Muscle layer of duodenum (tissue), 2 donors: ENCODE data around the gene CRTC3.

Experiments
- H3K27ac ChIP-seq: one replicate; pipeline ENCODE4 v1.7.0; 2013; ENCODE audit warnings: mild to moderate bottlenecking, low read length
- H3K27me3 ChIP-seq: one replicate; pipeline ENCODE4 v1.7.0; 2013; ENCODE audit warnings: low read depth, mild to moderate bottlenecking, control low read depth, low read length
- H3K36me3 ChIP-seq, 2 donors: one replicate each; pipeline ENCODE4 v1.7.0; 2013; ENCODE audit warnings: low read length in 2 of 2, control low read depth in 1 of 2, mild to moderate bottlenecking in 1 of 2; ENCODE audit not compliant: insufficient read depth in 2 of 2, control insufficient read depth in 1 of 2
- H3K4me1 ChIP-seq, 2 donors: one replicate each; pipeline ENCODE4 v1.7.0; 2013; ENCODE audit warnings: low read length in 2 of 2, mild to moderate bottlenecking in 2 of 2, control low read depth in 1 of 2, moderate library complexity in 1 of 2; ENCODE audit not compliant: insufficient read depth in 2 of 2, control insufficient read depth in 1 of 2
- H3K4me3 ChIP-seq, 2 donors: one replicate each; pipeline ENCODE4 v1.7.0; 2013; ENCODE audit warnings: low read length in 2 of 2, low read depth in 1 of 2, mild to moderate bottlenecking in 1 of 2
- H3K9me3 ChIP-seq, 2 donors: one replicate each; pipeline ENCODE4 v1.7.0; 2013; ENCODE audit warnings: low read length in 2 of 2, control low read depth in 1 of 2, mild to moderate bottlenecking in 1 of 2; ENCODE audit not compliant: control insufficient read depth in 1 of 2
- donor health status: healthy.

The CRTC3 gene

DNA sequence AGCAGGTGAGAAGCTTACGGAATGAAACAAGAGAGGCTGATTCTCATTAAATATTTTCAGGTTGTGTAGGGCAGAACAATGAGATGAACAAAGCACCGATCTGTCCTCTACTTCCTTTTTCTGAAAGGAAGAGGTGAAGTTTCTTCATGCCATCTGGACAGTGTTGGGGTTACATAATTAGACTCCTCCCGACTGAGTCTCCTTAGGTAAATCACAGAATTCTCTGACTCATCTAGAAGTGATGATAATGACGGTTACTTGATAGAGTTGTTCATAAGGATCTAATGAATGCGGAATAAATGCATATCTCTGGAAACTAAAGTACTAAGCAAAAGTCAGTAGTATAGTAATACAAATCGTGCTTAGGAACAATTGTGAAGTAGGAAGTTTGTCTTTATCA is 21.2 kb downstream of the CRTC3 start:
- peaks cover 0 to 26% of the 10 kb centered on the region in 2 donors for H3K4me1 ChIP-seq
- no peaks in the 10 kb centered on the region for H3K9me3 ChIP-seq
- no peak overlapping the region for H3K4me3 ChIP-seq
- H3K36me3 ChIP-seq: no peaks in the 10 kb centered on the region
- H3K27me3 ChIP-seq: no peaks in the 10 kb centered on the region
- H3K27ac ChIP-seq: no peak overlapping the region

GRCh38 chr15:90552162-90552928 is 22.6 kb downstream of the CRTC3 start:
- Histone ChIP-seq H3K27ac (peak overlapping the region; percentile 78), H3K9me3 (no peaks in the 10 kb centered on the region), H3K4me1 (peaks cover 9 to 29% of the 10 kb centered on the region in 2 donors), H3K4me3 (no peak overlapping the region), H3K27me3 (no peaks in the 10 kb centered on the region), H3K36me3 (no peaks in the 10 kb centered on the region)

DNA sequence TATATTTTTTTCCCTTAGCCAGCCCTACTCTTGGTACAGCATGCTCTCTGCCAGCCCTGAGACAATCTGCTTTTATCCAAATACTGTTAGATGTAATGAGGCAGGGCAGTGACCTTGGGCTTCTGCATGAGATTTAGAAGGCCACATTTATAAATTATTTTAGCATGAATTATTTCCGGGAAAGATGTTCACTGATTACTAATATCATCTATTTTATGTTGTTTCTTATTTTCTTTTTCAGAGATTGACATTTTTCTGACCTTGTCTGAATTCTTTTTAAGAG is 23.1 kb downstream of the CRTC3 start:
- Histone ChIP-seq H3K27me3 (no peaks in the 10 kb centered on the region), H3K27ac (peak overlapping the region; percentile 78), H3K9me3 (no peaks in the 10 kb centered on the region), H3K4me3 (no peak overlapping the region), H3K36me3 (no peaks in the 10 kb centered on the region), H3K4me1 (peaks cover 14 to 34% of the 10 kb centered on the region in 2 donors)

- no peak overlapping the region for H3K4me3 ChIP-seq
- H3K27me3 ChIP-seq: no peaks in the 10 kb centered on the region
- H3K36me3 ChIP-seq: no peaks in the 10 kb centered on the region
- peaks cover 18 to 39% of the 10 kb centered on the region in 2 donors for H3K4me1 ChIP-seq
- peak overlapping the region; percentile 78 for H3K27ac ChIP-seq
- no peaks in the 10 kb centered on the region for H3K9me3 ChIP-seq
Observed at GRCh38 chr15:90553248-90553745, 23.6 kb downstream of the CRTC3 start.

DNA sequence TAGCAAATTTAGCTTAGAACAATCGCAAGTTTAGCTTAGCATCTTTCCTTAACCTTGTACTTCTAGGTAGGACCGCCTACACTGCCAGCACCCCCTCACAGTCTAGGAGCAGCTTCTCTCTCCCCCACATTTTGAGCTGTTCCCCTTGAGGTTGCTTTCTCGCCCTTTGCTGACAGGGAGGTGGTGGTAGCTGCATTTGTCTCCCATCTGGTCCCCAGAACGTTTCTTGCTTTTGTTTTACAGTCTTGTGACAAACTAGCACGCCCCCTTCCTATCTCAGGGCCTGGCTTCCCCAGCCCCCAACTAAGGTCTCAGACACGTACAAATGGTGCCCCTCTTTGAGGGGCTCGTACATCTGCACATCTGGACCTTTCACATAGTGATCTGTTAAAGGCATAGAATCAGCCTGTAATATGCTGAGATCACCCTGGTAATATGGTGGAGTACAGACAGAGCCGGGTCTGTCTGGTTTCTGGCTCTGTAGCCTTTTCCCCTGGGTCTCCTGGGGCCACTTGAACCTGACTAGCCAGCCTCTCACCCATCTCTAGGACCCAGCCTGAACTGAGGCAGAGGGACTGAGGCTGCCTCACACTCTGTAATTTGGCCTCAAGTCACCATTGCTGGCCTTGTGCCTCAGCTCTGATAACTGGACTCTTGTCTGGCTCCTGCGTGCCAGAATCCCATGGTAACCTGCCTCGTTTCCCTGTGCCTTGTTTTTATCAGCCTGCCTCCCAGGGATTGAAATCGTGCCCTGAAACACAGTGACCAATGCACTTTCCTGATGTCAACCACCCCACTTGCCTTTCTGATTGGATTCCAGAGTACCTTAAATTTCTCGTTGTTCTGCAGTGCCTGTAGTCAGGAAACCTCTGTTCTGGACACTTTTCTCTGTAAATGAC is 27.7 kb downstream of the CRTC3 start:
- Histone ChIP-seq H3K9me3 (no peaks in the 10 kb centered on the region), H3K4me1 (peaks cover 48 to 50% of the 10 kb centered on the region in 2 donors), H3K27ac (peak overlapping the region; percentile 73), H3K4me3 (peak overlapping the region; percentile 3 to 34), H3K36me3 (no peaks in the 10 kb centered on the region), H3K27me3 (no peaks in the 10 kb centered on the region)

DNA sequence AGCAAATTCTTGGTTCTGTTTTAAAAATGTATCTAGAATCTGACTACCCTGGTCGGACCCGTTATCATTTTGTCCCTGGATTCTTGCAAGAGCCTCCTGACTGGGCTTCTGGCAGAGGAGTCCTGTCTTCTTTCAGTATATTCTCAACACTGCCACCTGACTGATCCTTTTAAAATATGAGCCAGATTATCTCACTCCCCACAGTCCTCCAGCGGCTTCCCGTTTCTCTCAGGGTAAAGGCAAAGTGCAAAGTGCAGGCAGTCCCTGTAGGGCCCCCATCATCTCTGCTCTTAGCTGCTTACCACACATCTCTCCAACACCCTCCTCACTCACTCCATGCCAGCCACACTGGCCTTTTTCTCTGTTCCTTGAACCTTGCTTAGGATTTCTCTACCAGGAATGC is 28.4 kb downstream of the CRTC3 start:
- Histone ChIP-seq H3K27ac (peak overlapping the region; percentile 73), H3K9me3 (no peaks in the 10 kb centered on the region), H3K4me3 (peak overlapping the region; percentile 3 to 34), H3K27me3 (no peaks in the 10 kb centered on the region), H3K4me1 (peaks cover 49 to 53% of the 10 kb centered on the region in 2 donors), H3K36me3 (no peaks in the 10 kb centered on the region)

GRCh38 chr15:90559119-90559518 is 29.4 kb downstream of the CRTC3 start:
- Histone ChIP-seq H3K4me3 (no peak overlapping the region), H3K36me3 (no peaks in the 10 kb centered on the region), H3K4me1 (peaks cover 49 to 53% of the 10 kb centered on the region in 2 donors), H3K27me3 (no peaks in the 10 kb centered on the region), H3K27ac (peak overlapping the region; percentile 80), H3K9me3 (no peaks in the 10 kb centered on the region)

DNA sequence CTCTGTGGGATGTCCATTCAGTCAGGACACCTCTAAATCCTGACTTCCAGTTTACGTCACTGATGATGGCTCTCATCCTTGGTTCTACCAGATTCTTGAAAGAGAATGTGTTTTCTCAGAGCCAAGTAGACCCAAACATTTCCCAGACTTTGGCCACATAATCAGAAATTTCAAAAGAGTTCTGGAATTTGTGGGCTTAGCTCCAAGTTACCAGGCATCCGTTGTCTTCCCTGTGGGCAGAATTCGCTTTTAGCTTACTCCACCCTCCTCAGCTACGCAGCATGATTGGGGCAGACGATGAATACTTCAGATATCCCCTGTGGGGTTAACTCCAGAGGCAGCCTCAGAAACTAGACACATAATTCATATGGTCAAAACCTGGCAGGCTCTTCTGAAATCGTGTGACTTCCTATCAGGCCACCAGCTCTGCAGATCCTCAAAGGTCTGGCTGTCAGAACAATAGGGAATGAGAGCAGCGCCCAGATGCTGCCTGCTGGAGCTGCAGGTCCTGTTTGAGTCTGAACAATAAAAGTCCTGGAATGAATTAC is 30.6 kb downstream of the CRTC3 start:
- no peaks in the 10 kb centered on the region for H3K36me3 ChIP-seq
- no peak overlapping the region for H3K4me3 ChIP-seq
- no peaks in the 10 kb centered on the region for H3K27me3 ChIP-seq
- H3K27ac ChIP-seq: peak overlapping the region; percentile 80
- peaks cover 52 to 53% of the 10 kb centered on the region in 2 donors for H3K4me1 ChIP-seq
- no peaks in the 10 kb centered on the region for H3K9me3 ChIP-seq

GRCh38 chr15:90561344-90562244 is 31.9 kb downstream of the CRTC3 start:
- H3K27ac ChIP-seq: peak overlapping the region; percentile 63
- H3K4me3 ChIP-seq: peak overlapping the region in 1 of 2 donors; percentile 12
- peaks cover 48 to 61% of the 10 kb centered on the region in 2 donors for H3K4me1 ChIP-seq

GRCh38 chr15:90562669-90563068 is 32.9 kb downstream of the CRTC3 start:
- no peaks in the 10 kb centered on the region for H3K9me3 ChIP-seq
- H3K4me3 ChIP-seq: no peak overlapping the region
- H3K4me1 ChIP-seq: peaks cover 41 to 55% of the 10 kb centered on the region in 2 donors
- peak overlapping the region; percentile 63 for H3K27ac ChIP-seq
- H3K27me3 ChIP-seq: no peaks in the 10 kb centered on the region
- H3K36me3 ChIP-seq: no peaks in the 10 kb centered on the region

More at GRCh38 chr15:90561344-90562244, 31.9 kb downstream of the CRTC3 start:
- no peaks in the 10 kb centered on the region for H3K9me3 ChIP-seq
- H3K36me3 ChIP-seq: no peaks in the 10 kb centered on the region
- no peaks in the 10 kb centered on the region for H3K27me3 ChIP-seq
